Prostate gland (tissue), 2 donors: Measurements from ENCODE around the gene ELP1.

Source experiments
- POLR2A ChIP-seq: fragments of 450-650 bp; IDR thresholded peaks from one replicate; pipeline ENCODE4 v1.6.1; 2016; ENCODE audit warnings: antibody characterized with exemption, mild to moderate bottlenecking
- POLR2AphosphoS5 ChIP-seq: sonication (generic); formaldehyde crosslinking; IDR thresholded peaks from one replicate; pipeline ENCODE4 v1.6.1; 2017; ENCODE audit warnings: antibody characterized with exemption
- TF ChIP-seq, protein P1 (sequence below), 4 experiments: fragments of 200-600 bp in 2 of 4; fragments of 450-650 bp in 2 of 4; sonication (generic) in 2 of 4; IDR thresholded peaks; 1 replicate in 3 of 4; 2 replicates in 1 of 4; pipeline ENCODE4 v1.5.1; 2016 to 2019; ENCODE audit warnings: antibody characterized with exemption in 4 of 4, mild to moderate bottlenecking in 2 of 4, moderate library complexity in 2 of 4

DNA sequence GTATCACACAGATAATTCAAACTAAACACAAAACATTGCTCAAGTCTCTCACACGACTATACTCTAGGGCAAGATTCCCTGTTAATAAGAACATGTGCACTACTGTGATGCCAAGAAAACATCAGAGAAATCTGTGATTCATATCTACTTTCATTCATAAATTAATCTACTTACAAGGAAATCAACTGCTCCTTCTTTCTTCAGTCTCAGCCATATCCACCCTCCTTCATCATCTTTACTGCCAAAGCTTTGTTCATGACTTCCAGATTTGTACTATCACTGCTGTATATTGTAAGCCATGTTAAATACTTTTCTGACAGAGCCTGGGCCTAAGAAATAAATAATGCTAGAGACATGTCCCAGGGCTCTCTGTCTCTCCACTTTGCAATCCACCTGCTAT, 44.3 kb upstream of the ELP1 start:
- TF ChIP-seq POLR2A, result no peak
- TF ChIP-seq, protein P1, sequence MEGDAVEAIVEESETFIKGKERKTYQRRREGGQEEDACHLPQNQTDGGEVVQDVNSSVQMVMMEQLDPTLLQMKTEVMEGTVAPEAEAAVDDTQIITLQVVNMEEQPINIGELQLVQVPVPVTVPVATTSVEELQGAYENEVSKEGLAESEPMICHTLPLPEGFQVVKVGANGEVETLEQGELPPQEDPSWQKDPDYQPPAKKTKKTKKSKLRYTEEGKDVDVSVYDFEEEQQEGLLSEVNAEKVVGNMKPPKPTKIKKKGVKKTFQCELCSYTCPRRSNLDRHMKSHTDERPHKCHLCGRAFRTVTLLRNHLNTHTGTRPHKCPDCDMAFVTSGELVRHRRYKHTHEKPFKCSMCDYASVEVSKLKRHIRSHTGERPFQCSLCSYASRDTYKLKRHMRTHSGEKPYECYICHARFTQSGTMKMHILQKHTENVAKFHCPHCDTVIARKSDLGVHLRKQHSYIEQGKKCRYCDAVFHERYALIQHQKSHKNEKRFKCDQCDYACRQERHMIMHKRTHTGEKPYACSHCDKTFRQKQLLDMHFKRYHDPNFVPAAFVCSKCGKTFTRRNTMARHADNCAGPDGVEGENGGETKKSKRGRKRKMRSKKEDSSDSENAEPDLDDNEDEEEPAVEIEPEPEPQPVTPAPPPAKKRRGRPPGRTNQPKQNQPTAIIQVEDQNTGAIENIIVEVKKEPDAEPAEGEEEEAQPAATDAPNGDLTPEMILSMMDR (IDR thresholded peaks at IDR 0.05), result no peak
- no peak for TF ChIP-seq POLR2AphosphoS5
